A549 (cell line): Measurements from ENCODE around the gene RNU1-3.
"Not testable (repeated sequence)": the region's sequence is repeated elsewhere in the genome, so short reads cannot be mapped to it uniquely, and the experiment has no call there.

Experiments
- CEBPB ChIP-seq, 2 experiments: fragments of >200 bp in 1 of 2; sonication (Bioruptor Twin) in 1 of 2; formaldehyde crosslinking in 1 of 2; IDR thresholded peaks; 2 replicates each; pipeline ENCODE4 v1.6.1; 2012 to 2016
- EP300 ChIP-seq, 2 experiments: fragments of >200 bp; sonication (Bioruptor Twin); formaldehyde crosslinking; IDR thresholded peaks; 2 replicates in 1 of 2; 3 replicates in 1 of 2; pipeline ENCODE4 v1.6.1; 2016 to 2017
- FOSL2 ChIP-seq, 2 experiments: fragments of 450-650 bp in 1 of 2; fragments of >200 bp in 1 of 2; sonication (Bioruptor Twin) in 1 of 2; formaldehyde crosslinking; IDR thresholded peaks; 2 replicates each; pipeline versions ENCODE4 v1.5.0 to v1.6.1; 2016 to 2020; ENCODE audit warnings: mild to moderate bottlenecking in 1 of 2, moderate library complexity in 1 of 2
- HDAC2 ChIP-seq: fragments of 200-600 bp; sonication (generic); IDR thresholded peaks from 2 replicates; pipeline ENCODE4 v1.6.1; 2016
- HOXB13 ChIP-seq: fragments of 250-450 bp; sonication (Bioruptor Pico); IDR thresholded peaks from 2 replicates; pipeline ENCODE4 v1.5.0; 2020; ENCODE audit warnings: low read depth, mild to moderate bottlenecking, moderate library complexity
- RFX5 ChIP-seq: fragments of 450-650 bp; IDR thresholded peaks from 2 replicates; pipeline ENCODE4 v1.7.1; 2014; ENCODE audit warnings: antibody characterized with exemption, mild to moderate bottlenecking, moderate library complexity
- RNF2 ChIP-seq: fragments of 200-600 bp; sonication (generic); IDR thresholded peaks from 2 replicates; pipeline ENCODE4 v1.6.1; 2016; ENCODE audit warnings: low read depth, mild to moderate bottlenecking, antibody characterized with exemption, moderate library complexity, borderline replicate concordance
- SREBF2 ChIP-seq: fragments of 450-650 bp; IDR thresholded peaks from 2 replicates; pipeline ENCODE4 v1.6.1; 2014; ENCODE audit warnings: mild to moderate bottlenecking, moderate library complexity
- TF ChIP-seq, protein P1 (sequence below): fragments of >200 bp; sonication (Bioruptor Twin); formaldehyde crosslinking; IDR thresholded peaks from 3 replicates; pipeline ENCODE4 v1.5.1; 2016
- TF ChIP-seq, protein P2 (sequence below): fragments of 450-650 bp; IDR thresholded peaks from 2 replicates; pipeline ENCODE4 v1.6.1; 2014; ENCODE audit warnings: antibody characterized with exemption
- TF ChIP-seq, protein P3 (sequence below): fragments of >200 bp; sonication (Bioruptor Twin); formaldehyde crosslinking; IDR thresholded peaks from 3 replicates; pipeline ENCODE4 v1.6.1; 2016

DNA sequence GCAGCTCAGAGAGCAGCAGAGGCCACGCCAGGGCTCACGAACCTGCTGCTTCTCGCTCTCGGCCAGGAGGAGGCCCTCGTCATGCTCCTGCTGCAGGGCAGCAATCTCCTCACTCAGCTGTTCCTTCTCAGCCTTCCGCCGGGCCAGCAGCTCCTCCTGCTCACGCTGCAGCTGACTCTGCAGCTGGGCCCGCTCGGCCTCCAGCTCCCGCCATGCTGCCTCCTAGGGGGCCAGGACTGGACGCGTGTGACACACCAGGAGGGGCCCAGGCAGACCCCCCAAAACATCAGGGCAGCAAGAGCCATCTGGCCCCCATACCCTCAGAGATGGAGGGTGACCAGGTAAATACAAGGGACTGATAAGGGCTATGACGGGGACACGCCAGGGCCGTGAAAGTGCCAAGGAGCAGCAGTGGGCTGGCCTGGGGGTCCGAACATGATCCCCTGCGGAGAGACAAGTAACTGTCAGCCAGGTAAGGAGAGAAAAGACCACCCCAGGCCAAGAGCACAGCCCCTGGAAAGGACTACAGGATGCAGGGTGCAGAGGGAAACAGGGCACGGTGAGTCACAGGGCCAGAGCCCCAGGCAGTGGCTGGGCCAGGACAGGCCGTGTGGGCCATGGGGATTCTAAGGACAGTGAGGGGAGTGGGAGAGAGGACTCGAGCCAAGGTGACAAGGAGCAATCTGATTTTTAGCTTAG is 46.8 kb downstream of the RNU1-3 start:
- TF ChIP-seq, protein P1, sequence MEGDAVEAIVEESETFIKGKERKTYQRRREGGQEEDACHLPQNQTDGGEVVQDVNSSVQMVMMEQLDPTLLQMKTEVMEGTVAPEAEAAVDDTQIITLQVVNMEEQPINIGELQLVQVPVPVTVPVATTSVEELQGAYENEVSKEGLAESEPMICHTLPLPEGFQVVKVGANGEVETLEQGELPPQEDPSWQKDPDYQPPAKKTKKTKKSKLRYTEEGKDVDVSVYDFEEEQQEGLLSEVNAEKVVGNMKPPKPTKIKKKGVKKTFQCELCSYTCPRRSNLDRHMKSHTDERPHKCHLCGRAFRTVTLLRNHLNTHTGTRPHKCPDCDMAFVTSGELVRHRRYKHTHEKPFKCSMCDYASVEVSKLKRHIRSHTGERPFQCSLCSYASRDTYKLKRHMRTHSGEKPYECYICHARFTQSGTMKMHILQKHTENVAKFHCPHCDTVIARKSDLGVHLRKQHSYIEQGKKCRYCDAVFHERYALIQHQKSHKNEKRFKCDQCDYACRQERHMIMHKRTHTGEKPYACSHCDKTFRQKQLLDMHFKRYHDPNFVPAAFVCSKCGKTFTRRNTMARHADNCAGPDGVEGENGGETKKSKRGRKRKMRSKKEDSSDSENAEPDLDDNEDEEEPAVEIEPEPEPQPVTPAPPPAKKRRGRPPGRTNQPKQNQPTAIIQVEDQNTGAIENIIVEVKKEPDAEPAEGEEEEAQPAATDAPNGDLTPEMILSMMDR, result not testable (repeated sequence)
- TF ChIP-seq FOSL2 (IDR thresholded peaks at IDR 0.05); FOSL2 (CRISPR knock-in tag; IDR thresholded peaks at IDR 0.05); CEBPB (IDR thresholded peaks at IDR 0.05); HOXB13; RFX5; EP300 (IDR thresholded peaks at IDR 0.05); HDAC2; RNF2; SREBF2: not testable (repeated sequence)
- TF ChIP-seq, protein P2, sequence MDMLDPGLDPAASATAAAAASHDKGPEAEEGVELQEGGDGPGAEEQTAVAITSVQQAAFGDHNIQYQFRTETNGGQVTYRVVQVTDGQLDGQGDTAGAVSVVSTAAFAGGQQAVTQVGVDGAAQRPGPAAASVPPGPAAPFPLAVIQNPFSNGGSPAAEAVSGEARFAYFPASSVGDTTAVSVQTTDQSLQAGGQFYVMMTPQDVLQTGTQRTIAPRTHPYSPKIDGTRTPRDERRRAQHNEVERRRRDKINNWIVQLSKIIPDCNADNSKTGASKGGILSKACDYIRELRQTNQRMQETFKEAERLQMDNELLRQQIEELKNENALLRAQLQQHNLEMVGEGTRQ, result not testable (repeated sequence)
- TF ChIP-seq, protein P3, sequence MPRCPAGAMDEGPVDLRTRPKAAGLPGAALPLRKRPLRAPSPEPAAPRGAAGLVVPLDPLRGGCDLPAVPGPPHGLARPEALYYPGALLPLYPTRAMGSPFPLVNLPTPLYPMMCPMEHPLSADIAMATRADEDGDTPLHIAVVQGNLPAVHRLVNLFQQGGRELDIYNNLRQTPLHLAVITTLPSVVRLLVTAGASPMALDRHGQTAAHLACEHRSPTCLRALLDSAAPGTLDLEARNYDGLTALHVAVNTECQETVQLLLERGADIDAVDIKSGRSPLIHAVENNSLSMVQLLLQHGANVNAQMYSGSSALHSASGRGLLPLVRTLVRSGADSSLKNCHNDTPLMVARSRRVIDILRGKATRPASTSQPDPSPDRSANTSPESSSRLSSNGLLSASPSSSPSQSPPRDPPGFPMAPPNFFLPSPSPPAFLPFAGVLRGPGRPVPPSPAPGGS, result not testable (repeated sequence)
